ENCODE data around the gene CPNE8.

DNA sequence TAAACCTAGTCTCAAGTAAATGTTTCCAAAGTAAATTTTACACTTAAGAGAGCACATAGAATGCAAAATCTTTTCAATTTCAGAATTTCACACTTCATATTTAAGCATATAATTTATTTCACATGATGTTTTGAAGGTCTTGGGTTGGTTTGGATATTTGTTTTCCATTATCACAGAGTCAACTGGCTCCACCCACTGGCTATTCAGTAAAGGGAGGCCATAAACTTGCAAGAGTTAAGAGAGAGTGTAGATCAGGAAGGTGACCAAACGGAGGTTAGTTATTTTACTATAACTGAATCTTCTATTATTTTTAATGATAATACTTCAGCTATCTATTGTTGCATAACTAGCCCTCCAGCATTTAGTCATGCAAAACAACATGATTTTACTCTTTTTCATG is 6.2 kb upstream of the CPNE8 start:
- TF ChIP-seq, protein P1, sequence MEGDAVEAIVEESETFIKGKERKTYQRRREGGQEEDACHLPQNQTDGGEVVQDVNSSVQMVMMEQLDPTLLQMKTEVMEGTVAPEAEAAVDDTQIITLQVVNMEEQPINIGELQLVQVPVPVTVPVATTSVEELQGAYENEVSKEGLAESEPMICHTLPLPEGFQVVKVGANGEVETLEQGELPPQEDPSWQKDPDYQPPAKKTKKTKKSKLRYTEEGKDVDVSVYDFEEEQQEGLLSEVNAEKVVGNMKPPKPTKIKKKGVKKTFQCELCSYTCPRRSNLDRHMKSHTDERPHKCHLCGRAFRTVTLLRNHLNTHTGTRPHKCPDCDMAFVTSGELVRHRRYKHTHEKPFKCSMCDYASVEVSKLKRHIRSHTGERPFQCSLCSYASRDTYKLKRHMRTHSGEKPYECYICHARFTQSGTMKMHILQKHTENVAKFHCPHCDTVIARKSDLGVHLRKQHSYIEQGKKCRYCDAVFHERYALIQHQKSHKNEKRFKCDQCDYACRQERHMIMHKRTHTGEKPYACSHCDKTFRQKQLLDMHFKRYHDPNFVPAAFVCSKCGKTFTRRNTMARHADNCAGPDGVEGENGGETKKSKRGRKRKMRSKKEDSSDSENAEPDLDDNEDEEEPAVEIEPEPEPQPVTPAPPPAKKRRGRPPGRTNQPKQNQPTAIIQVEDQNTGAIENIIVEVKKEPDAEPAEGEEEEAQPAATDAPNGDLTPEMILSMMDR (IDR thresholded peaks at IDR 0.05): no peak
- TF ChIP-seq POLR2A (IDR thresholded peaks at IDR 0.05): no peak

Measured in body of pancreas (tissue), 4 donors.